HG03460 (cell line): ENCODE data around the gene ZCCHC24.

ENCODE experiments used
- ATAC-seq: cut with Tn5 transposase; IDR thresholded peaks from one replicate; pipeline ENCODE4 v1.9.1; 2021; ENCODE audit not compliant: unreplicated experiment

Gene ZCCHC24

GRCh38 chr10:79445161-79445976 lies at the start of gene ZCCHC24:
ZCCHC24 (minus strand) TSS chr10:79445624; CDS start chr10:79445440, 184 bp downstream.
- ATAC-seq, result peak; percentile 93

DNA sequence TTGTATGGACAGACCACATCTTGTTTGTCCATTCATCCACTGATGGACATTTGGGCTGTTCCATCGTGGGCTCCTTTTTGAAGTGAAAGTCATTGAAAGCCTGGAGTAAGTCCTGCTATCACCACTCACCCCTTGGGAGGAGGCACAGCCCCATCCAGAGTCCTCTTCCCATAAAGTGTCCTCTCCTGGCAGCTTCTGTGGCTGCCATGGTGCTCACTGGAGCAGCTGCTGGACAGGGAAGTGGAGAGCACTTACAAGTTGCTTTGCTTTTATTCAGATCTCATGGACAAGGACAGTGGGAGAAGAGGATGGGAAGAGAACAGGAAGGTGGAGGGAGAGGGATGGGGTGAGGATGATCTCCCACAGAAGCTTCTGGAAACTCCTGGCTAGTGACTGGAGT lies 48.4 kb upstream of the ZCCHC24 start:
- ATAC-seq, result no peak

- ATAC-seq, result no peak
These were observed 47.4 kb upstream of the ZCCHC24 start for GRCh38 chr10:79492839-79493238.

DNA sequence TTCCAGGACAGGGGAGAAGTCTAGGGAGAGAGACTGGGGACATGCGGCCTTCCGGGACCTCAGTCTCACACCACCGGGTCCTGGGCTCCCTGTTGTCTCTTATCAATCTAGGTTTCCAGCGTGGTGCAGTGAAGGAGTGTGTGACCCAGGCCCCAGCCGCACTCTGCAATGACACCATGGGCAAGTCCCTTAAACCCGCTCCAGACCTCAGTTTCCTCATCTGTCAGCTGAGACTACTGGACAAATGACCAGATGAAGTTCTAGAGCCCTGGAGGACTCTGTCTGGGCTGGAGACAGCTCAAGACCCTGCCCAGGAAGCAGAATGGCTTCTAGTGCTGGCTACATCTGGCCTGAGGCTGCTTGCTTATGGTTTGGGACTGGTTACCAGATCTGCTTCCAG lies 46.8 kb upstream of the ZCCHC24 start:
- ATAC-seq, result no peak

DNA sequence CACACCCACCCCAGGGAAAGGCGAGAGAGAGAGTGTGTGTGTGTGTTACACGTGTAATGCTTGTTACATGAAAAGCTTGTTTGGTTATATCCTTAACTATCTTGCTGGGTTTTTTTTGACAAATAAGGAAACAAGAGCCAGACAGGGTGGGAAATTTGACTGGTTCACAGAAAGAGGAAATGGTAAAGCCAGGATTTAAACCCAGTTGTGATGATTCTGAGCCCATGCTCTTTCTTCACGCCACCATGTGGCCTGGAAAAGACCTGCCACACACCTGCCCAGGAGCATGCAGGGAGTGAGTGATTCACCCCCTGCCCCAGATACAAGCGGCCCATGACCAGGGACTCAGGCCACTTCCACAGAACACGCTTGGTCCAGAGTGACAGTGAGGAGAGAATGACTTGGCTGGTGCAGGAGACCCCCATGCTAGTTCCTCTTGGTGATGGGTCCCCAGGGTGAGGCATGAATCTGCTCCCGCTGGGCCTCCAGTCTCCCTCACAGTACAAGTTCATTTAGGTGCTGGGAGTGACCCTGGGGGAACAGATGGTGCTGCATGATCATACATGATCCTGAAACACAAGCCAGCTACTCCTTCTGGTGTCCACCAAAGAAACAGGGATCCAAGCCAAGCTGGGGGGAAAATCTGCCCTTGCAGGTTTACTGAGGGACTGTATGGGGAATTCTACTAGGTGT lies 45.9 kb upstream of the ZCCHC24 start:
- ATAC-seq, result no peak

- ATAC-seq, result no peak
These were observed 45.1 kb upstream of the ZCCHC24 start for GRCh38 chr10:79490400-79491142.

GRCh38 chr10:79488870-79489269 lies 43.4 kb upstream of the ZCCHC24 start:
- no peak for ATAC-seq

DNA sequence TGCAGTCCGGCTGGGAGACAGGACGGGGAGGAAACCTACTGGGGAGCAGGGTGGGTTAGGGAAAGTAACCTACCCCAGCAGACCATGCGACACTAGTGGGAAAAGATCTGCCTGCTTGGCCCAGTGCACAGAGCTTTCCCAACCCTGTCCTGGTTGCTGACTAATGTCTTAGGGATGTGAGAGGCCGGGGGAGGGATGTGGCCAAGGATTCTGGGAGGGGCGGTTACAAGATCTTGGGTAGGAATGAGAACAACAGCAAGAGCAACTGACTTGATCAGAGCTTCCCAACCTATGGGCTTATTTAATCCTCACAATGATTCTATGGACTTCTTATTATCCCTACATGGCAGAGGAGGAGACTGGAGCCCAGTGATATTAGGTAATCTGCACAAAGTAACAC lies 42.9 kb upstream of the ZCCHC24 start:
- no peak for ATAC-seq

- no peak for ATAC-seq
These were observed 42.1 kb upstream of the ZCCHC24 start for GRCh38 chr10:79487296-79488194.

DNA sequence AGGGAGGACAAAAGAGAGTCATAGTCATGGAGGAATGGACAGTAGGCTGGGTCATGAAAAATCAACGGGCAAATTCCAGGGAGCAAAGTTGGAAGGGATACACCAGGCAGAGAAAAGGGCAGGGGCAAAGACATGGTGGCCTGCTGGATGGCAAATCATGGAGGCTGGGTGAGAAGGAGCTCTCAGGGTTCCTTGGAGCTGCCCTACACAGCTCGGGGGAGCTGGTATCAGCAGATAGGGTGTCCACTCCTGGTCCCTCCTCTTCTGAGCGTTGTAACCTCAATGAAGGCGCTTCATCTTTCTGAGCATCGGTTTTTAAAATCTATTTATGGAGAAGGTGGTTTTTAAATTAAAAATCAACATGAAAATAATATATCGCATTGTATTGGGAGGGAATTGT lies 39.1 kb upstream of the ZCCHC24 start:
- ATAC-seq, result no peak

GRCh38 chr10:79483948-79484347 lies 38.5 kb upstream of the ZCCHC24 start:
- no peak for ATAC-seq

- ATAC-seq, result no peak
These were observed 37.9 kb upstream of the ZCCHC24 start for GRCh38 chr10:79483299-79483698.

DNA sequence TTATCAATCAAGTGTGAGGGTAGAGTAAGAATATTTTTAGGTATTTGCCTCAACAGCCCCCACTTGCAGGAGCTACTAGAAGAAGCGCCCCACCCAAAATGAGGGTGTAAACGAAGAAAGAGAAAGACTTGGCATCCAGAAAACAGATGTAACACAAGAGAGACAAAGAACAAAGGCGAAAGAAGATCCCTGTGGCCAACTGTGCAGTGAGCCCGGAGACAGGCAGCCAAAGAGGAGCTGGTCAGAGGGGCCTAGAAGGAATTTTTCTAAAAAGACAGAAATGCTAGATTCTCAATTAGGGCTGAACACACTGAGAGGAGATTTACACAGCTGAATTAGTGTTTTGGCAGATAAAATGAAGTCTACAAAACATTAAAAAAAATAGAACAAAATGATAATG lies 37.3 kb upstream of the ZCCHC24 start:
- no peak for ATAC-seq

GRCh38 chr10:79482304-79482703 lies 36.9 kb upstream of the ZCCHC24 start:
- no peak for ATAC-seq

DNA sequence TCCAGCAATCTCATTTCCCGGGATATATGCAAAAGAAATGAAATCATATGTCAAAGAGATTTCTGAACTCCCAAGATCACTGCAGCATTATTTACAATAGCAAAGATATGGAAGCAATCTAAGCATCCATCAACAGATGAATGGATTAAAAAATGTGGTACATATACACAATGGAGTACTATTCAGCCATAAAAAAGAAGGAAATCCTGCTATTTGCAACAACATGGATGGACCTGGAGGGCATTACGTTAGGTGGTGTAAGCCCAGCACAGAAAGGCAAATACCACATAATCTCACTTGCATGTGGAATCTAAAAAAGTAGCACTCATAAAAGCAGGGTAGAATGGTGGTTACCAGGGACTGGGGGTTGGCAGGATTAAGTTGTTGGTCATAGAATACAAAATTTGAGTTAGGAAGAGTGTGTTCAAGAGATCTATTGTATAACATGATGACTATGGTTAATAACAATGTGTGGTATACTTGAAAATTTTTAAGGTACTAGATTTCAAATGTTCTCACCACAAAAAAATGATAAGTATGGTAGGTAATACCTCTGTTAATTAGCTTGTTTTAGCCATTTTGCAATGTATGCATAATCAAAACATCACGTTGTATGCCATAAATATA lies 34.0 kb upstream of the ZCCHC24 start:
- no peak for ATAC-seq

DNA sequence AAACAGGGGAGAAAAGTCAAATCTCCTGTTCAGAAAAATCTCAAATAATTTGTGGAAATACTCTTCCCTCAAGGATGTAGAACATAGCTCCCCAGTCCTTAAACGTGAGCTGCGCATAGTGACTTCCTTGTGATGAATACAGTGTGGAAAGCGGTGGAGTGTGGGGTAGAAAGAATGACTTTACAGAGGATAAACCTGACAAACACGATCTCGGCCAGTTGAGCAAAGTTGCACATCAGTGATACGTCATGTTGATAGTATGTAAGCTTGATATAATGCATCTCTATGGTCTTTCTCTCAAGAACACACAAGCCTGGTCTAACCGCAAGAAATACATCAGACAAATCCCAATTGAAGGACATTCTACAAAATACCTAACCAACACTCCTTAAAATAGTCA lies 32.0 kb upstream of the ZCCHC24 start:
- ATAC-seq, result no peak

DNA sequence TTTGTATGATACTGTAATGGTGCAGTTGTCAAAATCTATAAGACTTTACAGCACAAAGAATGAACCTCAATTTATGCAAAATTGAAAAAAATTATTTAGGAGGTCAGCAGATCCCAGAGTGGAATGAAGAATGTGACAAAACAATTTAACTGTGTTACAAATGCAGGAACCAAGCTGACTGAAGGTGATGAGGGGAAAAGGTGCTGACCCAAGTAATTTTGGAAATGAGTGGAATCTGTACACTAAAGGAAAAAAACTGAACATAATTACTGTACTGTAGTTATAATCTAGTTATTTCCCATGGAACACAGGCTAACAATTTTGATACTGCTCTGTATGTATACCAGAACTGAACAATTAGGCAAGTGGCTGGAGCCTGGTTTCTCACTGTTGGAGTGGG lies 31.2 kb upstream of the ZCCHC24 start:
- no peak for ATAC-seq

DNA sequence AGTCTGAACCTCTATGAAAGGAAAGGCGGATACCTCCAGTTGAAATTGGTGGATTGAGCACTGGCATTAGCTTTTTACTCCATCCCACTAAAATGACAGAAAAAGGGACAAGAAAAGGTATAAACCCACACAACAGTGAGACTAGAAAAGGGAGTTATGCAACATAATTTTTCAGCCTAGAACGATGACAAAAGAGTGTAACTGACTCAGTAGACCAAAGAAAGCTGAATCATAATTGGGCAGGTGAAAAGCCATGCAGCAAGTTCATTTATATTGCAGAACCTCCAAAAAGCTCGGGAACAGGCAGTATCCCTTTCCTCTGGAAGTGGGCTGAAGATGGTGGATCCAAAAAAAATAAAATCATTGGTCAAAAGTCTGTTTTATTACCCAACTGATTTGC lies 30.5 kb upstream of the ZCCHC24 start:
- ATAC-seq, result no peak

DNA sequence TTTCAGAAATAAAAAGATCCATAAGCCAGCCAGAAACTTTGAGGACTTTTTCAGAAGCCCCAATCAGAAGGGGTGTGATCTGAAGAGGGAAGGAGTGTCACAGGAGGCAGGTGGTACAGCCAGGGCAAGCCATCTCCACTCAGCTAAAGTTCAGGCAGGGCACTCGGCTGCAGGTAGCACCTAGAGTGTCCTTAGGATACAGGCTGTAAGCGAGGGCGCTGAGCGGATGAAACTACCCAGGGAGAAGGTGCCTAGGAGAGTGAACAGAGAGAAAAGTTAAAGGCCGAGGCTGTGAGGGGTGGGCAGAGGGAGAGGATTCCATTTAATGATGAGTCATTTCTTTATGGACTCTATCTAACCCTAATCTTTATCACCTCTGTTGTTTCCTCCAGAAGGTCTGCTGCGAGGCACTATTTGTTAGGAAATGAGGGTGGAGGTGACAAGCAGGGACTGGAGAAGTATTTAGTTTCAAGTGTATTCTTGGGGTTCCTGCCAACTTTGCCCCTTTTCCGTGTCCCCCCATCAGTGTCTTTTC lies 29.8 kb upstream of the ZCCHC24 start:
- ATAC-seq, result no peak

DNA sequence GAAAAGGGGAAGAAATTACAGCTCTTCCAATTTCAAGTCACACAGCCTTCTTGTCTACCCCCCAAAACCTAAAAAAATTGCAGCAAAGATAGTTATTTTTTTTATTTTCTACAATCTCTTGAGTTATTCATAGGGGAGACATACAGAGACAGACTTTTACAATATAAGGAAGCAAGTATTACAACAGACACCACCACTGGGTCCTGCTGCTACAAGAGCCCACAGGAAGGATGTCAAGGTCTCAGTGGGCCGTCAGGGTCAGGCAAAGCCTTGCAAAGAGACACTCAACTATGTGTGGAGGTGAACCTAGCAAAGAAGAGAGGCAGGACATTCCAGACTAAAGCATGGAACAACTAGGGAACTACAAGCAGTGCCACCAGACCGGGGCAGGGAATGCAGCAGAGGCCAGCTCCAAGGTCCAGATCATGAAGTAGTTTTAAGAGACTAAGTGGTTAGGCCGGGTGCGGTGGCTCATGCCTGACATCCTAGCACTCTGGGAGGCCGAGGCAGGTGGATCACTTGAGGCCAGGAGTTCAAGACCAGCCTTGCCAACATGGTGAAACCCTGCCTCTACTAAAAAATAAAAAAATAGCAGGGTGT lies 28.2 kb upstream of the ZCCHC24 start:
- no peak for ATAC-seq
